Lower lobe of right lung (tissue), 2 donors: ENCODE results near the gene GPRC5D. TPM values are rescaled to one million over a fixed set of nuclear protein-coding genes. Genes with fewer than 3 reads are reported as not detected.
A peak's percentile ranks its signal among the peaks of the same experiment; 100 is the strongest.

Source experiments
- ATAC-seq, 2 donors: fragments of 200-7000 bp; cut with Tn5 transposase; one replicate each; pipeline ENCODE4 v1.9.1; 2020 to 2022; ENCODE audit warnings: mild to moderate bottlenecking in 2 of 2, moderate library complexity in 2 of 2
- DNase-seq: peaks from one replicate; pipeline ENCODE4 v3.0.0-alpha.2; 2020
- H3K27ac ChIP-seq: fragments of 200-600 bp; one replicate; pipeline ENCODE4 v1.8.0; 2022
- H3K27me3 ChIP-seq: fragments of 200-600 bp; one replicate; pipeline ENCODE4 v1.8.0; 2022; ENCODE audit warnings: low read depth
- H3K36me3 ChIP-seq: fragments of 200-600 bp; one replicate; pipeline ENCODE4 v1.8.0; 2022; ENCODE audit warnings: mild to moderate bottlenecking
- H3K4me1 ChIP-seq: fragments of 200-600 bp; one replicate; pipeline ENCODE4 v1.8.0; 2022
- H3K4me3 ChIP-seq: fragments of 200-600 bp; one replicate; pipeline ENCODE4 v1.8.0; 2022; ENCODE audit warnings: mild to moderate bottlenecking
- H3K9me3 ChIP-seq: fragments of 200-600 bp; one replicate; pipeline ENCODE4 v1.8.0; 2022
- intact Hi-C: fragments of 100-400 bp; cut with DNase I; formaldehyde crosslinking; loops from one replicate; pipeline ENCODE4 v1.11.0; 2022
- total RNA-seq: library from RNA; stranded (reverse); fragmentation: NEBNext Ultra II Directional; extraction: Animal tissue kit (Norgen Biotek cat#: 25700); gene quantifications from one replicate; pipeline ENCODE4 v1.2.1, GENCODE V29; 2021
- TF ChIP-seq, protein P1 (sequence below): fragments of 200-600 bp; IDR thresholded peaks from one replicate; pipeline ENCODE4 v1.8.0; 2022; ENCODE audit warnings: antibody characterized with exemption, mild to moderate bottlenecking
- donor health status: DM: no; HTN: yes; CAD: no; lungs with severe emphysema.

GPRC5D gene
- total RNA-seq, 1 donor from 2014 or later = not detected

DNA sequence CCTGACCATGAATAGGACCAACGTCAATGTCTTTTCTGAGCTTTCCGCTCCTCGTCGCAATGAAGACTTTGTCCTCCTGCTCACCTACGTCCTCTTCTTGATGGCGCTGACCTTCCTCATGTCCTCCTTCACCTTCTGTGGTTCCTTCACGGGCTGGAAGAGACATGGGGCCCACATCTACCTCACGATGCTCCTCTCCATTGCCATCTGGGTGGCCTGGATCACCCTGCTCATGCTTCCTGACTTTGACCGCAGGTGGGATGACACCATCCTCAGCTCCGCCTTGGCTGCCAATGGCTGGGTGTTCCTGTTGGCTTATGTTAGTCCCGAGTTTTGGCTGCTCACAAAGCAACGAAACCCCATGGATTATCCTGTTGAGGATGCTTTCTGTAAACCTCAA is 43.3 kb downstream of the GPRC5D start:
- TF ChIP-seq, protein P1, sequence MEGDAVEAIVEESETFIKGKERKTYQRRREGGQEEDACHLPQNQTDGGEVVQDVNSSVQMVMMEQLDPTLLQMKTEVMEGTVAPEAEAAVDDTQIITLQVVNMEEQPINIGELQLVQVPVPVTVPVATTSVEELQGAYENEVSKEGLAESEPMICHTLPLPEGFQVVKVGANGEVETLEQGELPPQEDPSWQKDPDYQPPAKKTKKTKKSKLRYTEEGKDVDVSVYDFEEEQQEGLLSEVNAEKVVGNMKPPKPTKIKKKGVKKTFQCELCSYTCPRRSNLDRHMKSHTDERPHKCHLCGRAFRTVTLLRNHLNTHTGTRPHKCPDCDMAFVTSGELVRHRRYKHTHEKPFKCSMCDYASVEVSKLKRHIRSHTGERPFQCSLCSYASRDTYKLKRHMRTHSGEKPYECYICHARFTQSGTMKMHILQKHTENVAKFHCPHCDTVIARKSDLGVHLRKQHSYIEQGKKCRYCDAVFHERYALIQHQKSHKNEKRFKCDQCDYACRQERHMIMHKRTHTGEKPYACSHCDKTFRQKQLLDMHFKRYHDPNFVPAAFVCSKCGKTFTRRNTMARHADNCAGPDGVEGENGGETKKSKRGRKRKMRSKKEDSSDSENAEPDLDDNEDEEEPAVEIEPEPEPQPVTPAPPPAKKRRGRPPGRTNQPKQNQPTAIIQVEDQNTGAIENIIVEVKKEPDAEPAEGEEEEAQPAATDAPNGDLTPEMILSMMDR = no peak
- Histone ChIP-seq H3K27ac (no peak overlapping the region), H3K4me1 (peaks cover 20% of the 10 kb centered on the region), H3K4me3 (peak overlapping the region; percentile 9), H3K9me3 (no peaks in the 10 kb centered on the region), H3K27me3 (no peaks in the 10 kb centered on the region), H3K36me3 (peaks cover 24% of the 10 kb centered on the region)
- DNase-seq (no peak), ATAC-seq (no peak)
- intact Hi-C loops = no loop called here

DNA sequence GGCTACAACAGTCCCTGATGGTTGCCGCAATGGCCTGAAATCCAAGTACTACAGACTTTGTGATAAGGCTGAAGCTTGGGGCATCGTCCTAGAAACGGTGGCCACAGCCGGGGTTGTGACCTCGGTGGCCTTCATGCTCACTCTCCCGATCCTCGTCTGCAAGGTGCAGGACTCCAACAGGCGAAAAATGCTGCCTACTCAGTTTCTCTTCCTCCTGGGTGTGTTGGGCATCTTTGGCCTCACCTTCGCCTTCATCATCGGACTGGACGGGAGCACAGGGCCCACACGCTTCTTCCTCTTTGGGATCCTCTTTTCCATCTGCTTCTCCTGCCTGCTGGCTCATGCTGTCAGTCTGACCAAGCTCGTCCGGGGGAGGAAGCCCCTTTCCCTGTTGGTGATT is 43.7 kb downstream of the GPRC5D start:
- peaks cover 23% of the 10 kb centered on the region for H3K4me1 ChIP-seq
- intact Hi-C loops = no loop called here
- no peaks in the 10 kb centered on the region for H3K27me3 ChIP-seq
- H3K4me3 ChIP-seq = peak overlapping the region; percentile 9
- no peak for DNase-seq
- H3K27ac ChIP-seq = no peak overlapping the region
- TF ChIP-seq, protein P1 = no peak
- no peaks in the 10 kb centered on the region for H3K9me3 ChIP-seq
- peaks cover 22% of the 10 kb centered on the region for H3K36me3 ChIP-seq
- ATAC-seq = no peak

DNA sequence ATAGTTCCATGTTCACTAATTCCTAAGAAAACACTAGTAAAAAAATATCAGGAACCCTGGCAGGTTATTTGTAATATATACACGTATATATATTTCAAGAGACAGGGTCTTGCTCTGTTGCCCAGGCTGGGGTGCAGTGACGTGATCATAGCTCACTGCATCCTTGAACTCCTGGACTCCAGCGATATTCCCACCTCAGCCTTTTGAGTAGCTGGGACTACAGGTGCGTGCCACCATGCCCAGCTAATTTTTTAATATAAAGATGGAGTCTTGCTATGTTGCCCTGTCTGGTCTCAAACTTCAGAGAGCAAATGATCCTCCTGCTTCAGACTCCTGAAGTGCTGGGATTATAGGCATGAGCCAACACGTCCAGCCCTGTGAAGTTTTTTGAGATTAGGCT is 44.4 kb downstream of the GPRC5D start:
- TF ChIP-seq, protein P1 = no peak
- Histone ChIP-seq H3K4me1 (peaks cover 29% of the 10 kb centered on the region), H3K4me3 (peak overlapping the region; percentile 9), H3K36me3 (peaks cover 15% of the 10 kb centered on the region), H3K27ac (no peak overlapping the region), H3K27me3 (no peaks in the 10 kb centered on the region), H3K9me3 (no peaks in the 10 kb centered on the region)
- ATAC-seq = no peak
- no peak for DNase-seq
- intact Hi-C loops = no loop called here

DNA sequence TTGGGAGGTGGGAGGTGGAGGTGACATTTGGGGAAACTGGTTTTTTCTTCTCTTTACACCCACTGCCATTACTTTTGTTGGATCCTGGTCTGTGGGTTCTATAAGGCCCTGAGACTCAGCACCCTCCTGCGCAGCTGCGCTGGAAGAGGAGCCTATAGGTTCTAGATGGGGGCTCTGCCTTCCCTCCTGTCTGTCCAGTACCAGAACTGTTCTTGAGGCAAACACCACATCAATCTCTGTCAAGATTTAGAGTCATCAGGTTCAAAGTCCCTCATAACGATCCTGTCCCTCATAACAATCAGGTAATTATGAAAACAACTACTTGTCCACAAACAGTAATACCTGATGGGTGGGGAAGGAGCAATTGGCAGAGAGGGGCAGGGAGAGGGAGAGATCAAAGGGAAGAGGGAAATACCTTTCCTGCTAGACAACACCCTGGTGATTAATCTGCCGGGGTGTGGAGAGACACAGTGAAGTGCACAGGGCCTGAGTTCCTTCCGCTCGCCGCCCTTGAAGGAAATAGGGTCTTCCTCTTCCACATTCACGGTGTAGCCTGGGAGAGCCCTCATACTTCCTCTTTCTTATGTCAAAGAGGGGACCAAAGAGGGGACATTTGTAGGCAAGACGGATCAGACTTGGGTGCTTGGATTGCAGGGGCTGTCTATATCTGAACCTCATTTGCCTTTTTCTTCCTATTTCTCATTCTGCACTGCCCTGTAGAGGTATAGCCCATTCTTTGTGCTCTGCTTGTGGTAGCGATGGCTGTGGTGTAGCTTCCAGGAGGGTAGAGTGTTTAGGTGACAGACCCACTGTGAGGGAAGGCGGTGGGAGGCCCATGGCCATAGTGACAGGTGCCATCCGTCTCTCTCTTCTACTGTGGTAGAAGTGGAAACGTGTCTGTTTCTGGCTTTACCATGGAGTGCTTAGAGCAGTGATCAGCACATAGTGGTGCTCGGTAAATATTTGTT is 48.0 kb downstream of the GPRC5D start:
- Histone ChIP-seq H3K9me3 (no peaks in the 10 kb centered on the region), H3K4me1 (peaks cover 43% of the 10 kb centered on the region), H3K4me3 (peak overlapping the region; percentile 2), H3K27me3 (no peaks in the 10 kb centered on the region), H3K27ac (peak overlapping the region; percentile 53), H3K36me3 (peaks cover 2% of the 10 kb centered on the region)
- TF ChIP-seq, protein P1 = no peak
- DNase-seq (peak; percentile 35), ATAC-seq (peak in 1 of 2 donors; percentile 19)
- intact Hi-C loops = no loop called here

DNA sequence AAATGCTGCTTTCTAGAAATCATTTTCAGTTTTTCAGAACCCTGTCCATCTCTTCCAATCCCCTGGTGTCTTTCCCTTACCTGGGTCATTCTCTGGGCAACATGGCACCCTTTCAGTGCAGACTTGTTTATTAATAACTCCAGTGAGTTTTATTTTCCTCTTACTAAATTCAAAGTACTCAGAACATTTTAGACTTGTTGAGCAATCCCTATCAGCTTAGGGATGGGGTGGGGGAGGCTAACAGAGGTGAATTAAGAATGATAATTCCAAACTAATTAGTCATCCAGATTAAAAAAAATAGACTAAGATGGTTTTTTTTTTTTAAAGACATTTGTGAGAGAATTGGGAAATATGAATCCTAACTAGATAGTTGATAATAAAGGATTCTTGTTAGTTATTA is 49.9 kb downstream of the GPRC5D start:
- Histone ChIP-seq H3K36me3 (no peaks in the 10 kb centered on the region), H3K4me1 (peaks cover 44% of the 10 kb centered on the region), H3K4me3 (peak overlapping the region; percentile 19), H3K27me3 (no peaks in the 10 kb centered on the region), H3K9me3 (no peaks in the 10 kb centered on the region), H3K27ac (peak overlapping the region; percentile 53)
- intact Hi-C loops = no loop called here
- DNase-seq = no peak
- TF ChIP-seq, protein P1 = no peak
- peak in 1 of 2 donors; percentile 43 for ATAC-seq
